Stimulated activated CD4-positive, alpha-beta T cell treated with anti-CD3 and anti-CD28 coated beads, TNF-alpha, amount 100 ng/mL, for 1 hour (primary cell): ENCODE results near the gene GID8.
"Not testable (repeated sequence)": the region's sequence is repeated elsewhere in the genome, so short reads cannot be mapped to it uniquely, and the experiment has no call there.

Experiments
- DNase-seq, 3 donors: peaks; one replicate each; pipeline ENCODE4 v3.0.0-alpha.2; 2020; ENCODE audit warnings: low read depth in 3 of 3, low spot score in 1 of 3

GID8 gene

GRCh38 chr20:62956387-62957135, 18.6 kb downstream of the GID8 start:
- no peak for DNase-seq

- no peak for DNase-seq
Measured at GRCh38 chr20:62957136-62958117, 19.5 kb downstream of the GID8 start.

- no peak for DNase-seq
Measured at GRCh38 chr20:62958388-62959100, 20.6 kb downstream of the GID8 start.

- no peak for DNase-seq
Measured at GRCh38 chr20:62959101-62959971, 21.4 kb downstream of the GID8 start.

GRCh38 chr20:62959998-62960436, 22.1 kb downstream of the GID8 start:
- no peak for DNase-seq

- not testable (repeated sequence) for DNase-seq
Measured at GRCh38 chr20:62960446-62961309, 22.7 kb downstream of the GID8 start.

- no peak for DNase-seq
Measured at GRCh38 chr20:62961310-62961783, 23.4 kb downstream of the GID8 start.

- no peak for DNase-seq
Measured at GRCh38 chr20:62961799-62962198, 23.9 kb downstream of the GID8 start.

- DNase-seq: no peak
Measured at GRCh38 chr20:62962221-62962879, 24.4 kb downstream of the GID8 start.

GRCh38 chr20:62962891-62963613, 25.1 kb downstream of the GID8 start:
- no peak for DNase-seq

GRCh38 chr20:62963614-62964397, 25.9 kb downstream of the GID8 start:
- no peak for DNase-seq

GRCh38 chr20:62964700-62965099, 26.8 kb downstream of the GID8 start:
- DNase-seq: no peak

- no peak for DNase-seq
Measured at GRCh38 chr20:62965363-62965771, 27.4 kb downstream of the GID8 start.

- no peak for DNase-seq
Measured at GRCh38 chr20:62966212-62967148, 28.5 kb downstream of the GID8 start.

GRCh38 chr20:62967149-62967501, 29.2 kb downstream of the GID8 start:
- no peak for DNase-seq

- DNase-seq: no peak
Measured at GRCh38 chr20:62967628-62968351, 29.8 kb downstream of the GID8 start.
